B cell (primary cell): Measurements from ENCODE around the gene MNT. TPM values are rescaled to one million over a fixed set of nuclear protein-coding genes. Genes with fewer than 3 reads are reported as not detected.
A peak's percentile ranks its signal among the peaks of the same experiment; 100 is the strongest.

Experiments
- ATAC-seq: fragments of 200-7000 bp; cut with Tn5 transposase; one replicate; pipeline ENCODE4 v1.10.0; 2021; ENCODE audit warnings: low read depth, mild to moderate bottlenecking, moderate number of reproducible peaks, moderate library complexity
- CTCF ChIA-PET: fragments of 350-600 bp; sonication (Branson Sonifier 250); formaldehyde crosslinking; loops from one replicate; lab custom pipeline; 2021; ENCODE audit warnings: antibody characterized with exemption, inconsistent platforms; lab: Charles Lee
- POLR2A ChIA-PET: fragments of 350-600 bp; sonication (Branson Sonifier 250); formaldehyde crosslinking; loops from one replicate; lab custom pipeline; 2021; ENCODE audit warnings: antibody characterized with exemption; lab: Charles Lee
- DNase-seq: peaks from one replicate; pipeline ENCODE4 v3.0.0; 2013
- H2AFZ ChIP-seq: 2 replicates; pipeline ENCODE4 v1.6.1; 2012; ENCODE audit warnings: mild to moderate bottlenecking, low read depth, low read length; ENCODE audit not compliant: insufficient read depth, poor library complexity, severe bottlenecking
- H3K27ac ChIP-seq, 2 donors: 1 replicate in 1 of 2; 2 replicates in 1 of 2; pipeline ENCODE4 v1.5.1; 2012 to 2013; ENCODE audit warnings: low read length in 2 of 2, mild to moderate bottlenecking in 2 of 2, moderate library complexity in 1 of 2
- H3K27me3 ChIP-seq, 4 experiments: fragments of 200-600 bp in 1 of 4; sonication (generic) in 1 of 4; replicated peaks in 1 of 4; 1 replicate in 2 of 4; 2 replicates in 2 of 4; pipeline versions ENCODE4 v1.6.1 to v1.7.0; 2013 to 2016; ENCODE audit warnings: low read length in 3 of 4, mild to moderate bottlenecking in 2 of 4, mixed read lengths in 1 of 4, moderate library complexity in 1 of 4; ENCODE audit not compliant: insufficient read depth in 4 of 4, control insufficient read depth in 3 of 4; ENCODE audit errors: control extremely low read depth in 1 of 4
- H3K36me3 ChIP-seq, 2 experiments: replicated peaks in 1 of 2; 1 replicate in 1 of 2; 2 replicates in 1 of 2; pipeline versions ENCODE4 v1.6.1 to v1.7.1; 2013; ENCODE audit warnings: low read length in 1 of 2; ENCODE audit not compliant: insufficient read depth in 2 of 2, control insufficient read depth in 1 of 2; ENCODE audit errors: control extremely low read depth in 1 of 2, extremely low read depth in 1 of 2
- H3K4me1 ChIP-seq, 2 donors: fragments of 200-600 bp in 1 of 2; sonication (generic) in 1 of 2; 1 replicate in 1 of 2; 2 replicates in 1 of 2; pipeline versions ENCODE4 v1.5.1 to v1.6.1; 2013 to 2017; ENCODE audit warnings: low read length in 2 of 2; ENCODE audit not compliant: control insufficient read depth in 2 of 2, insufficient read depth in 2 of 2
- H3K4me2 ChIP-seq: replicated peaks from 2 replicates; pipeline ENCODE3; 2012; ENCODE audit warnings: mild to moderate bottlenecking, low read depth, low read length; ENCODE audit not compliant: poor library complexity, severe bottlenecking
- H3K4me3 ChIP-seq, 5 experiments: fragments of 200-600 bp in 1 of 5; sonication (generic) in 1 of 5; 1 replicate in 3 of 5; 2 replicates in 2 of 5; pipeline versions ENCODE4 v1.5.1 to v1.7.0; 2011 to 2016; ENCODE audit warnings: low read length in 4 of 5, mild to moderate bottlenecking in 4 of 5, low read depth in 2 of 5, control low read depth in 1 of 5, moderate library complexity in 1 of 5; ENCODE audit not compliant: insufficient read depth in 1 of 5; ENCODE audit errors: control extremely low read depth in 1 of 5, extremely low read depth in 1 of 5
- H3K79me2 ChIP-seq: fragments of 200-600 bp; sonication (generic); one replicate; pipeline ENCODE4 v1.6.0; 2016; ENCODE audit warnings: low read length; ENCODE audit not compliant: control insufficient read depth, insufficient read depth
- H3K9ac ChIP-seq: fragments of 200-600 bp; sonication (generic); 2 replicates; pipeline ENCODE4 v1.6.1; 2017; ENCODE audit warnings: mild to moderate bottlenecking, low read length, moderate library complexity
- H3K9me3 ChIP-seq, 3 donors: one replicate each; pipeline versions ENCODE4 v1.6.1 to v1.7.1; 2013; ENCODE audit warnings: low read length in 2 of 3; ENCODE audit not compliant: control insufficient read depth in 2 of 3, insufficient read depth in 1 of 3; ENCODE audit errors: control extremely low read depth in 1 of 3
- H4K20me1 ChIP-seq: 2 replicates; pipeline ENCODE4 v1.6.0; 2012; ENCODE audit warnings: mild to moderate bottlenecking, low read length; ENCODE audit not compliant: insufficient read depth, control insufficient read depth, poor library complexity, severe bottlenecking
- H3K27ac Mint-ChIP-seq: one replicate; pipeline ENCODE4 v1.8.0; 2021; ENCODE audit warnings: mixed read lengths
- H3K27me3 Mint-ChIP-seq: one replicate; pipeline ENCODE4 v1.8.0; 2021; ENCODE audit warnings: mixed read lengths
- H3K4me1 Mint-ChIP-seq: one replicate; pipeline ENCODE4 v1.8.0; 2021; ENCODE audit warnings: mixed read lengths
- H3K4me3 Mint-ChIP-seq: one replicate; pipeline ENCODE4 v1.8.0; 2021; ENCODE audit warnings: mixed read lengths
- H3K9me3 Mint-ChIP-seq: one replicate; pipeline ENCODE4 v1.8.0; 2022; ENCODE audit warnings: mixed read lengths; ENCODE audit not compliant: insufficient read depth
- CTCF ChIP-seq: fragments of 200-600 bp; IDR thresholded peaks from one replicate; pipeline ENCODE4 v1.8.0; 2022; ENCODE audit warnings: antibody characterized with exemption, mild to moderate bottlenecking
- EZH2 ChIP-seq: IDR thresholded peaks from 2 replicates; pipeline ENCODE4 v1.6.1; 2012; ENCODE audit warnings: borderline replicate concordance, low read depth, mild to moderate bottlenecking, moderate library complexity, low read length; ENCODE audit not compliant: insufficient read depth, poor library complexity, severe bottlenecking
- WGBS: methylation state at CpG from one replicate; pipeline ENCODE4 v1.1.5; 2013; ENCODE audit warnings: missing lambda C conversion rate; ENCODE audit not compliant: insufficient coverage; 5-methylcytosine and 5-hydroxymethylcytosine counted together
- intact Hi-C: fragments of 100-400 bp; cut with micrococcal nuclease; formaldehyde crosslinking; loops from one replicate; pipeline ENCODE4 v1.10.0; 2022
- polyA plus RNA-seq: library from polyadenylated mRNA; depleted of rRNA; stranded (reverse); fragments of >200 nt; gene quantifications from 2 replicates; pipeline ENCODE4 v1.2.3, GENCODE V29; 2012
- total RNA-seq, 2 donors: library from RNA; stranded (reverse); fragments of 120-200 nt in 1 of 2; gene quantifications; 1 replicate in 1 of 2; 2 replicates in 1 of 2; pipeline versions ENCODE4 v1.2.3 to v1.2.4, GENCODE V29; 2013 to 2022

Gene MNT
- total and polyA plus RNA-seq, 2 donors (not counting 1 experiment from before 2014, with no cell fraction given): 20.0 to 68.5 TPM

DNA sequence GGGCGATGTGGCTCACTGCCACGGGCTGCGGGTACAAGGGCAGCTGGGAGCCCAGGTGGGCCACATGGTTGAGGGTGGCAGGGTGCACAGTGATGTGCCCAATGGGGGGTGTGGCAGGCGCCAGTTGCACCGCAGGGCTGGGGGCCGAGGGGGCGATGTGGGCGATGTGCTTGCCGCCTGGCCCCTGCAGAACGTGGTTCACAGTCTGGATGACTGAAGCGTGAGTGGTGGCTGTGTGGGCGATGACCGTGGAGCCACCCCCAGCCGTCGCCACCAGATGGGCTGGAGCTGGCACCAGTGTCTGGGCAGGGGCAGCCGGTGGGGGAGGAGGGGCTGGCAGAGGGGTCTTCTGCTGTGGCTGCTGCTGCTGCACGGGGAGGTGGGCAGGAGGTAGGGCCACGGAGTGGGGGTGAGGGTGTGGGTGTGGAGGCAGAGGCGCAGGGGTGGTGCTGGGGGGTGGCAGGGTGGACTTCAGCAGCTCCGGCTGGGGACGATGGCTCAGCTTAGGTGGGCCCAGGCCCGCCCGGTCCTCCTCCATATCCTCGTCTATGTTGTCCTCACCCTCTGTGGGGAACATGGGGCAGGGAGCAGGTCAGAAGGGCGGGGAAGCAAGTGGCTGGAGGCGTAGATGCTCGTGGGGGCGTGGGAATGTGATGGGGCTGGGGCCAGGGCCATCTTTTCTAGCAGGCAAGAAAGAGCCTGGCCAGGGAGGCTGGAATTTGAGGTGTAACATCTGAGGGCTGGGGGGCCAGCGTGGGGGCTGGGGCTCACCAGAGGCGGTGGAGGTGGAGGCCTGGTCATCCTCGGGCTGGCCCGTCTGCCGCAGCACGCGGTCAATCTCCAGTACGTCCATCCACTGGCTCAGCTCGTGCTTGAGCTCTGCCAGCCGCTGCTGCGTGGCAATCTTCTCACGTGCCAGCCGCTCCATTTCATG is 13.5 kb downstream of the MNT start:
- no peak overlapping the region for H3K4me3 Mint-ChIP-seq
- no peaks in the 10 kb centered on the region for H3K27me3 Mint-ChIP-seq
- no peak for DNase-seq
- H3K4me2 ChIP-seq: no peak overlapping the region
- H4K20me1 ChIP-seq: peaks cover 62% of the 10 kb centered on the region
- no peak for ATAC-seq
- peaks cover 26% of the 10 kb centered on the region for H3K4me1 Mint-ChIP-seq
- H3K79me2 ChIP-seq: peaks cover 89% of the 10 kb centered on the region
- no peak overlapping the region for H3K4me3 ChIP-seq
- no peaks in the 10 kb centered on the region for H3K9me3 ChIP-seq
- peaks cover 0 to 27% of the 10 kb centered on the region in 2 experiments for H3K36me3 ChIP-seq
- TF ChIP-seq CTCF (no peak), EZH2 (no peak)
- ChIA-PET POLR2A (no interaction called here), CTCF (interaction anchor here (14.1 kb wide), 1 partner anchor 27 kb away, joined by 650 read pairs; no protein-coding TSS in a partner anchor)
- peak overlapping the region; percentile 20 for H3K27ac Mint-ChIP-seq
- H3K9ac ChIP-seq: no peak overlapping the region
- intact Hi-C loops: no loop called here
- H2AFZ ChIP-seq: no peak overlapping the region
- WGBS: 95% methylated on average over 40 of the region's 41 CpGs
- no peak overlapping the region for H3K27ac ChIP-seq
- H3K9me3 Mint-ChIP-seq: no peaks in the 10 kb centered on the region
- no peaks in the 10 kb centered on the region for H3K27me3 ChIP-seq
- peaks cover 19 to 27% of the 10 kb centered on the region in 2 donors for H3K4me1 ChIP-seq
